Middle frontal gyrus (tissue), 1 donor: ENCODE measurements around the gene CHD2.

ENCODE experiments used
- DNase-seq: peaks from one replicate; pipeline ENCODE4 v3.0.0-alpha.2; 2015; ENCODE audit warnings: low spot score; ENCODE audit errors: extremely low spot score

The CHD2 gene

DNA sequence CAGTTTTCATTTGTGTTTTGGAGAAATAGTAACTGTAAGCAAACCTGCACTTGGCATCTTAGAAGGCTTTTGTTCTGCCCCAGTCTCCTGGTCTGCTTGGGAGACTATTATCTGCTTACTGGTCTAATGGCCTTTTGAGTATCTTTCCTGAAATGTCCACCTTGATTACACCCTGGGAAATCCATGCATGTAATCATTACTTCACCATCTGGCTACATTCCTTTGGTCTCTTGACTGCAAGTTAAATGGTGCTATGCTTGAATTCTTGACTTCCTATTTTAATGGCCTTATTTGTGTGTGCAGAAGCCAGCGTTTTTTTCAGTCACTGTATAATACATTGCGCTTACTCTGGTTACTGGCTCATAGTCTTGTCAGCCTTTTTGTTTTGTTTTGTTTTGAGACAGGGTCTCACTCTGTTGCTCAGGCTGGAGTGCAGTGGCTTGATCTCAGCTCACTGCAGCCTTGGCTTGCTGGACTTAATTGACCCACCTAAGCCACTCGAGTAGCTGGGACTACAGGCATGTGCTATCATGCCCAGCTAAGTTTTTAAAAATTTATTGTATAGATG lies 30.0 kb downstream of the CHD2 start:
- no peak for DNase-seq

DNA sequence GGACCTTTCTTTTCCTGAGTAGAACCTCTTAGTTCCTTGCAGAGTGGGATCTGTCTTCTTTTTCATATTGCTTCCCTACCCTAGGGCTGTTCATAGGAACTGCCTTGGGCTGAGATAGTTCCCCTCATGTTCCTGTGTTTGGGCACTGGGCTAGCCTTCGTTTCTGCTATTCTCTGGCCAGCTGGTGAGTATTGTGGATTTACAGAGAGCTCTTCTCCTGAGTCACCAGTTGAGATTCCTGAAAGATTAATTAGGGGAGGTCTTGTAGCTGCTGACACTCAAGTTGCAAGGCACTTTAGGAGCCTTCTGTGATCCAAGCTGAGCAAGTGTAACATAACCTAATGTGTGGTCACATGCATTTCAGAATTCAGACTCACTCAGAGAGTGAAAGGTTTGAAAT lies 30.7 kb downstream of the CHD2 start:
- DNase-seq = no peak

DNA sequence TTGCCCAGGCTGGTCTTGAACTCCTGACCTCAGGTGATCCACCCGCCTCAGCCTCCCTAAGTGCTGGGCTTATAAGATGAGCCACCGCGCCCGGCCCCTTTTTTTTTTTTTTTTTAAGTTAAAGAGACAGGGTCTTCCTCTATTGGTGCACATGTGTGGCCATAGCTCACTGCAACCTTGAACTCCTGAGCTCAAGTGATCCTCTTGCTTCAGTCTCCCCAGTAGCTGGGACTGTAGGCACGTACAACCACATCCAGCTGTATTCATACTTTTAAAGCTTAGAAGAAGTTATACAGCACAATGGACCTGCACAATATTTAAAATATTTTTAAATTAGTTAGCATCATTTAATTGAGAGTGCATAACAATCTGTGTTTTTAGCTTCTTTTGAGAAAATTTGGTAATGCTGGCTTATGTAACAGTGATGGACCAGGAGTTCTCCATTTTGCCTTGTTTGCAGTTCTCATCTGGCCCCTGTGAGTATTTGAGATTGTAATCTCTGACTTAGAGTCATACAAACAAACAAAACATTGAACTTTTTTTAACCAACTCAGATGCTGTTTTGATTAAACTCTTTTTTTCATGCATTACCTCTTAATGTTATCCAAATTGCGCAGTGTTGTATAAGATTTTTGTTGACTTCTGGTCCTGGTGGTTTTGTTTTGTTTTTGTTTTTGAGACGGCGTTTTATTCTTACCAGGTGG lies 33.0 kb downstream of the CHD2 start:
- DNase-seq = no peak

DNA sequence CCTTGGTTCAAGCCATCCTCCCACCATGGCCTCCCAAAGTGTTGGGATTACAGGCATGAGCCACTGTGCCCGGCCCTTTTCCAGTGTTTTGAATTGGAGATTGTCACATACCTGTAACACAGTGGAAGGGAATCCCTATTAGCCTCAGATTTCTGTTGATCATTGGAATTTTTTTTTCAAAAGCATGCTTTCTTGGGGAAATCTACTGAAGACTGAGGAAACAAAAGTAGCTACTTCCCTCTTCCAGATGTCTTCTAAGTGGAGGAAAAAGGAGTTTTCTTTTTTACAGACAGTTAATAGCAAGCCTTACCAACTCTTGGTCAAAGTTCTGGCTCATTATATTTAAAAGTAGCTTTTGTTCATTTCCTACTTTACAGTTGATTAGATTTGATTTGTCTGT lies 33.7 kb downstream of the CHD2 start:
- no peak for DNase-seq

DNA sequence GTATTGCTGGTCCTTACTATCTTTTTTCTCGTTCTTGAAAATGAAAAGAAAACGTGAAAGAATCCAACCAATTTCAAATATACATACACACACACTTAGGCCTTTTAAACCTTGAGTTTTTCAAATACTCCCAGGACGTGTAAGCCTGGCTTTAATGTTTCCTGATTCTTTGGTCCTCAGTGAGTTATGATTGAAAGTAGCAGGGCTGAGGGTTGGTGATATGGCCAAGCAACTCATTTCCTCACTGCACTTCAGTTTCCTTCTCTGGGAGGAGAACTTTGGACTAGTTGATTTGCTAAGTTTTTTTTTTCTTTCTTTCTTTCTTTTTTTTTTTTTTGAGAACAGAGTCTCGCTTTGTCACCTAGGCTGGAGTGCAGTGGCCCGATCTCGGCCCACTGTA lies 34.6 kb downstream of the CHD2 start:
- no peak for DNase-seq

DNA sequence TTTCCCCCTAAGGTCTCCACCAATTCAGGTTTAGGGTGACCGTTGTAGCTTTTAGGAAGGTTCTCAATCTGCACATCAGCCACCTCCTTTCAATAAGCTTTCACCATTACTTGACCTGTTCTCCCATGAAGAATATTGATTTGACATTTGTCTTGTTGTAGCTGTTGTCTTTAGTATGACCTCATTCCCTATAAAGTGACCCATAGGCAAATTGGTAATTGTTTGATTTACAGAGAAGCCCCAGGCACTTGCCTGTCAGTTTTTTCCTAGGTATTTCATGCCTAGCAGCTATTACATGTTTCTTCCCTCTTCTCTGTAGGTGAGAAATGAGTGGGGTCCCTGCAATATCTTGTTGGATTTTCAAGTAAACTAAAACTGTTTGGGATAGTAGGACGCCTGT lies 36.0 kb downstream of the CHD2 start:
- DNase-seq = no peak

DNA sequence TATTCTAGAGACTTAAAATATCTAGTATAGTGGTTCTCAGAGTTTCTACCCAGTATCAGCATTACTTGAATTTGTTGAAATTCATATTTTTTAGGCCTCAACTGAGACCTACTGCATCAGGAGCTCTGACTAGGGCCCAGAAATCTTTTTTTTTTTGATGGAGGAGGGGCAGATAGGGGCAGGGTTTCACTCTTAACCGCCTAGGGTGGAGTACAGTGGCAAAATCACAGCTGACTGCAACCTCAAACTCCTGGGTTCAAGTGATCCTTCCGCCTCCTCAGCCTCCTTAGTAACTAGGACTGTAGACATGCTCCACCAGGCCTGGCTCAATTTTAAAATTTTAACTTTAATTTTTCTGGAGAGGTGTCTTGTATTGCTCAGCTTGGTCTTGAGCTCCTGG lies 36.6 kb downstream of the CHD2 start:
- no peak for DNase-seq

DNA sequence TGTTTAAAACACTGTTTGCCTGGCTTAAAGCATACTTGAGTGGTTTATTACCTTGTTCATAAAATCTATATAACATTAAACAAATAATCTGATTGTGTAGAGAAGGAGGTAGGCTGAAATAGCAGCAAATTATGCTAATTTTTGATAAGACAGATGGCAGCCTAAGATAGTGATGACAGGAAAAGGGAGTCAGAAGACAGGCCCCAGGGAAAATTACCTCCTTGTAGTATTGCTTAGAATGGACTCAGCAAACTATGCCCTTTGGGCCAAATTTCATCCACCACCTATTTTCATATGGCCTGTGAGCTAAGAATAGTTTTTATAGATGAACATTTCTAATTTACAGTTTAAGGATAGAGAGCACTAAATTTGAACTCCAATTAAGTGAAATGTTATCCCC lies 37.8 kb downstream of the CHD2 start:
- DNase-seq = no peak

DNA sequence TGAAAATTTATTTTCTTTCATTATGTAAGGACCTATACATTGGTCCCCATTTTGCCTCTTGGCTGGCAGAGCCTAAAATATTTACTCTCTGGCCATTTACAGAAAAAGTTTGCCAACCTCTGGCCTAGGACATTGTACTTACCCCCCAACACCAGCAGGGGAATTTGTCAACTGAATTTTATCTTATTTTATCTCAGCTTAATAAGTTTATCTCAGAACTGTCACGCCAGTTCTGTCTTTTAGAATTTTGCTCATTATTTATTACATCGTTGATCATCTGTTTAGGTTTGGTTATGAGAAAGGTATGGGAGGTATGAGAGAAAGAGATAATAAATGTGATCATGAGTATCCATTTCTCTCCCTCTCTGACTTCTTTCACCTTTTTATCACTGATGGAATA lies 38.3 kb downstream of the CHD2 start:
- no peak for DNase-seq

DNA sequence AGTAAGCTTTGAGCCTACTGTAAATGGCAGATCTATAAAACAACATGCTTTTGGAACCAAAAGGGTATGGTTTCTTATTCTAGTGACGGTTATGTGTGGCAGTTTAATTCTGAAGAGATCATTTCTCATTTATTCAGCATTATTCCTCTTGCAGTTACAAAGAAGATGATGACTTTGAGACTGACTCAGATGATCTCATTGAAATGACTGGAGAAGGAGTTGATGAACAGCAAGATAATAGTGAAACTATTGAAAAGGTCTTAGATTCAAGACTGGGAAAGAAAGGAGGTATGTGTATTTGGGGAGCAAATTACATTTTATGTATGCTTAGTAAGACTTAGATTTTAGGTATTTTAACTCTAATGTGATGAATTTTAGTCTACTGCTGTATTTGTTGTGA lies 41.5 kb downstream of the CHD2 start:
- no peak for DNase-seq

DNA sequence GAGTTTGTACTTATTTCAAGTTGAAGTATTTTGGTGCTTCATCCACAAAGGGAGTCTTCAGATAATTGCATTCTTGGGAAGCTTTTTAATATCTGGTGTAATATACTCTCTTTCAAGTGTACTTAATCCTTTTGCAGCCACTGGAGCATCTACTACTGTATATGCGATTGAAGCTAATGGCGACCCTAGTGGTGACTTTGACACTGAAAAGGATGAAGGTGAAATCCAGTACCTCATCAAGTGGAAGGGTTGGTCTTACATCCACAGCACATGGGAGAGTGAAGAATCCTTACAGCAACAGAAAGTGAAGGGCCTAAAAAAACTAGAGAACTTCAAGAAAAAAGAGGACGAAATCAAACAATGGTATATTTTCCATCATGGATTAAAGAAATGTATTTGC lies 42.6 kb downstream of the CHD2 start:
- DNase-seq = no peak

DNA sequence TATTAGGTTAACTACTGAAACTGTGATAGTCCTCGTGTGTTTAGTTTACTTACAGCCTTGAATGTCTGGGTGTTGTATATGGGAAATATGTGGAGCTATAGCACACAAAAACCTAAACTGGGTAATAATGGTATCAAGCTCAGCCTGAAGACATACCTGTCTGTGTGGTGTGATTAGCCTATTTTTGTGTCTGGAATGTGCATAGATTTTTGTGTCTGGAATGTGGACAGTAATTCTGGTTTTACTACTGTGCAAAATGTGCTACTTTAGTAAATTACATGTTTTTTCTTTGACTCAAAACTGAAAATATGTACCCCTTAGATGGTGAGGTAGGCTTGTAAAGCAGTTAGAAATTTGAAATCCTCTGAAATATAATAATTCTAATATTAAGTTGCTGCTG lies 43.5 kb downstream of the CHD2 start:
- no peak for DNase-seq

DNA sequence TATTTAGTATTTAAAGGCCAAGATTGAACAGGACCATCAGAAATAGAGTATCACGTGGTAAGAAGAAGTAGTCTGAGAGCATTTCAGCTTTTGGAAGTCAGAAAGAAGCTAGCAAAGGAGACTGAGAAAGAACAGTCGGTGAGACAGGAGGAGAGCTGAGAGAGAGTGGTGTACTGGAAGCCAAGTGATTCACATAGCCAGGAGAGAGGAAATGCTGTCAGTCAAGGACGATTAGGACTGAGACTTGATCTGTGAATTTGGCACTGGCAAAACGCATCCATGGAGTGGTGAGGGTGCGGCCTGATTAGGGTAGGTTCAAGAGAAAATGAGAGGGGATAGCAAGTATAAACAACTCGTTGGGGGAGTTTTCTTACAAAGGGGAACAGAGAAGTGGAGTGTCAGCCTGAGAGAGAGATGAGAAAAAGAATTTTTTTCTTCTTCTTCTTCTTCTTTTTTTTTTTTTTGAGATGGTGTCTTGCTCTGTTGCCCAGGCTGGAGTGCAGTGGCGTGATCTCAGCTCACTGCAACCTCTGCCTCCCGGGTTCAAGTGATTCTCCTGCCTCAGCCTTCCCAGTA lies 44.9 kb downstream of the CHD2 start:
- DNase-seq = no peak

DNA sequence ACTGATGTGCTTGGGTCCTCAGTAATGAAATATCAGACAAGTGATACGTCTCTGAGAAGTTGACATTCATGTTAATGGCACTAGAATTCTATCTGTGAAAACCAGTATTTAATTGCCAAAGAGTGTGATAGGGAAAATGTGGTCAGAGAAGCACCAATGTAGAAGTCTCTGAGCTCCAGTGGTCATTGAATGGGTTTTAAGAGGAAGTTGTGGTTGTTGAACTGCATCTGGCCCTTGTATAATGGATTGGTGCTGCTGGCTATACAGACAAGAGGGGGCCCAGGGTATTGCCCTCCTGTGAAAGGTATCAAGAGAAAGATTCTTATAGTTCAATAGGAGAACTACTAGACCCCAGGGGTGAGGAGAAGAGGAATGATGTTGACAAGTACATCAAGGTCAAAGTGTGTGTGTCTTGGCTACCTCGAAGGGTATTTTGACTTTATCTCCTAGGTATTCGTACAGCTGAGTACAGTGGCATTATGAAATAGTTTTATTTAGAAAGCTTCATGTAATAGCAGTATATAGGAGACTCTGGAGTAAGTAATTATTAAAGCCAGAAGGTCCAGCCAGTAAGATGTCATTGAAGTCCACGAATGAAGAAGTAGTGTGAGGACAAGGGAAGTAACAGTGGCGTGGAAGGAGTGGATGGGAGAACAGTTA lies 47.1 kb downstream of the CHD2 start:
- DNase-seq = no peak

DNA sequence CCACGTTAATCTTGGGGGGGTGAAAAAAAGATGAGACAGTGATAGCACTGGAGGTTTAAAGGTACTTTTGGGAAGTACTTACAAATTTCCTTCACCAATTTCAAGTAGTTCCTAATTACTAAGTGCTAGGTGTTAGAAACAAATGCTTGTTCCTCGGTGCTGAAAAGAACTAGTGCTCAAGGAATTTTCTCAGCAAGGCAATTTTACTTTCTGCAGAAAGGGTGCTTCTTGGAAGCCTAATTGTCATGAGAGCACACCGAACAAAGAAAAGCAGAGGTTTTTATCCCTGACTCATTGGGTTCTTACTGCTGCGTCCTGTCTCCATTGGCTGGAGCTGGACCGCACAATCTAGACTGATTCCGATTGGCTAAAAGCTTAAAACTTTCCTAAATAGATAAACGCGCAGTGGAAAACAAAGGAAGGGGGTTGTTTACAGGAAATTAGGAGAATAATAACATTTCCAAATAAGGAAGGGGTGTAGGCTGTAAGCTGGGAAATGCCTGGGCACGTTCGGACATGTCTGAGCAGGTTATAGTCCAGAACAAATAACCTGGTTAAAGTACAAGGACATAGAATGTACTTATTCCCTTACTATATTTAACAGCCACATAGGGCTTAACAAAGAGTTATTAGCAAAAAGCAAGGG lies 49.6 kb downstream of the CHD2 start:
- DNase-seq = no peak

DNA sequence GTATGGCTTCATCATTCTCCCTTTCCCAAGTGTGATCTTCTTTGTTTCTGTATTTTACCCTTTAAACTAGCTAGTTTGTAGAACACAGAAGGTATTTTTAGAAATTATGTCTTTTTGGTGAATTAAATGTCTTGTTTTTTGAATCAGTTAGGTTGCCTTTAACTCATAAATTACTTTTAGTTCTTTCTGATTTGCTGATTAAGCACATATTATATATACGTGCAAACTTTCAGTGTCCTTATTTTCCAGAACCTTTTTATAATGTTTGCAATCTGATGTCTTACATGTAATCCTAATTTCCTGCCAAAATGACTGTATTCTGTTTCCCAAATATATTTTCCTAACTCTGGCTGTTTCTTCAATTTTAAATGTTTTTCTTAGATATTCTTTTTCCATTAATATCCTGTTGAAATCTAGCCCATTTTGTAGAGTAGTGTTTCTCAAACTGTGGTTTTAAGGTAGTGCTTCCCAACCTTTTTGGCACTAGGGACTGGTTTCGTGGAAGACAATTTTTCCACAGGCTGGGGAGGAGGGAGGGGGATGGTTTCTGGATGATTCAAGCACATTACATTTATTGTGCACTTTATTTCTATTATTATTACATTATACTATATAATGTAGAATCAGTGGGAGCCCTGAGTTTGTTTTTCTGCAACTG lies 51.8 kb downstream of the CHD2 start:
- DNase-seq = no peak

DNA sequence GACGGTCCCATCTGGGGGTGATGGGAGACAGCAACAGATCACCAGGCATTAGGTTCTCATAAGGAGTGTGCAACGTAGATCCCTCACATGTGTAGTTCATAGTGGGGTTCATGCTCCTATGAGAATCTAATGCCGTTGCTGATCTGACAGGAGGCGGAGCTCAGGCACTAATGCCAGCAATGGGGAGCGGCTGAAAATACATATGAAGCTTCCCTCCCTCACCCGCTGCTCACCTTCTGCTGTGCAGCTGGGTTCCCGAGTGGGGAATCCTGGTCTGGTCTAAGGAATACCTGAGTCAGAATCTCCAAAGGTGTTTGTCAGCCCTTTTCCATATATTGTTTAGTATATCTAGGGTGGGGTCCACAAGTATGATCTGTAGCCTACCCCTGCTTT lies 52.3 kb downstream of the CHD2 start:
- no peak for DNase-seq

DNA sequence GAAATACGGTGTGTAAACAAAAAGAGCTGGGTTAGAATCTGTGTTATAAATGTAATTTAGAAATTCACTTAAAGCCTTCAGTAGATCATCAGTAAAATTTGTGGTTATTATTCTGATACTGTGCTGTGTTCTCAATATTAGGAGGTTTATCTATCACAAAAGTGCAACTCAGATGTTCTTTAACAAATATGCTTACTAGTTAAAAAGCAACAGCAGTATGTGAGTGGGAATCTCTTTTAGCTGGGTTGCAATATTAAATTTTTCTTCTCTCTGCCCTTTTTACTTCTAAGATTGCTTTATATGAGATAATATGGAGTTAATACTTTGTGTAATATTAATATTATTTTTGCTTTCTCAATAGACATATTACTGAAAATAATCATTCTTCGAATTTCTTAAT lies 53.4 kb downstream of the CHD2 start:
- DNase-seq = no peak

DNA sequence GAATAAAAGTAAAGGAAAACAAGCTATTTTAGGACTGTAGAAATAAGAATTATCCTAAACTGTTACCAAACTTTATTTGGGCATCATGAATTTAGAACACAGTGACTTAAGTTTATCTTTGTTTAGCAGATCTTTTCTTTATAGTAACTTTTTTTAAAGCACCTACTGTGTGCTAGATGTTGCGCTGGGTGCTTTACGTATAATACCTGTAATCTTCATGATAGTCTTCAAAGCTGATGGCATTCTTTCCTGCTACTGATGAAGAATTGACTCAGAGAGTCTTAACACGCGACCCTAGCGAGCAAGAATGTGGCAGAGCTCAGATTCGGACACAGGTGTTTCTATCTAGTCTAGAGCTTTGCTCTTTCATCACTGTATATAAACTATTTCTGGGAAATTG lies 53.9 kb downstream of the CHD2 start:
- DNase-seq = no peak

DNA sequence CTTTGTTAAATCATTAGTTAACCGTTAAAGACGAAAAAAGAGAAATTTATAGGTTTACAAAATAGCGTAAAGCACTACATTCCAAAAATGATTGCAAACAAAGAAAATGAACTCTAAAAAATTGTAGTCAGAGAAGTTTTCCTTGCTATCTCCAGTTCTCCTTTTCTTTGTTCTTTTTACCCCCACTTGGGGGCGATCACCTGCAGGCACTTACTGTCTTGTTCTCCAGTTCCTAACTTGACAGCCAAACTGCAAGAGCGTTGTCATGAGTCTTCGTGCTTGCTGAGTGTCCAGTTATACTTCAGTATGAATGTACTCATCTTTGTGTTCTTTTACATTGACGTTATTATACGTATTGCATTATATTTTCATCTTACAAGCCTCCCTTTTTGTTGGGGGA lies 54.5 kb downstream of the CHD2 start:
- no peak for DNase-seq

DNA sequence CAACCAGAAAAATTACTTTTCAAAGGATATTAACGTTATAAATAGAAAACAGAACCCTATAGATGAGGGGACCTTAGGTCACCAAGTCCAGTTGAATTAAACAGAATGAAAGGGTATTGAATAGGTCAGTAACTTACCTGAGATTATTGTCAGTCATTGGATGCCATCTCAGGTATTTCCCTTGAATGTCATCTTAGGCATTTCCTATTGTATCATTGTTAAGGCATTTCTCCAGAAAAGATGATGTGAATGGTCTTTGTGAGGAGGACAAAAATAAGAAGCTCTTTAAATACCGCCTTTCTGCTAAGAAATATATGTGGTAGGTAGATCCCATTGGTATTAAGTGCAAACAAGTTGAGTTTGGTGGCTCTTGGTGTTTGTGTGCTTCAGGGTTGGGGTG lies 55.6 kb downstream of the CHD2 start:
- DNase-seq = no peak

DNA sequence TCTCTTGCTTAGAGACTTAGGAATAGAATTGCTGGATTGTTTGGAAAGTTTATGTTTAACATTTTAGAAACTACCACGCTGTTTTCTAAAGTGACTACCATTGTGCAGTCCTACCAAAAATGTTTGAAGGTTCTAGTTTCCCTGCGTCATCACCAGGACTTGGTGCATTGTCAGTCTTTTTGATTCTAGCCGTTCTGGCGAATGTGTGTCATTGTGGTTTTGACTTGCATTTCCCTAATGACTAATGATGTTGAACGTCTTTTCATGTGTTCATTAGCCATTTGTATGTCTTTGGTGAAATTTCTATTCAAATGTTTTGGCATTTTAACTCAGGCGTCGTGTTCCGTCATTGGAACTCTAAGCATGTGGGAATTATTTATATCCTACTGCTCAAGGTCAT lies 58.0 kb downstream of the CHD2 start:
- no peak for DNase-seq
